GM19240 (cell line): ENCODE results near the gene DMXL2.
"Not testable (repeated sequence)": the region's sequence is repeated elsewhere in the genome, so short reads cannot be mapped to it uniquely, and the experiment has no call there.

Source experiments
- DNase-seq: peaks from one replicate; pipeline ENCODE4 v3.0.0; 2011; ENCODE audit warnings: low spot score; ENCODE audit not compliant: insufficient read length

Gene DMXL2

DNA sequence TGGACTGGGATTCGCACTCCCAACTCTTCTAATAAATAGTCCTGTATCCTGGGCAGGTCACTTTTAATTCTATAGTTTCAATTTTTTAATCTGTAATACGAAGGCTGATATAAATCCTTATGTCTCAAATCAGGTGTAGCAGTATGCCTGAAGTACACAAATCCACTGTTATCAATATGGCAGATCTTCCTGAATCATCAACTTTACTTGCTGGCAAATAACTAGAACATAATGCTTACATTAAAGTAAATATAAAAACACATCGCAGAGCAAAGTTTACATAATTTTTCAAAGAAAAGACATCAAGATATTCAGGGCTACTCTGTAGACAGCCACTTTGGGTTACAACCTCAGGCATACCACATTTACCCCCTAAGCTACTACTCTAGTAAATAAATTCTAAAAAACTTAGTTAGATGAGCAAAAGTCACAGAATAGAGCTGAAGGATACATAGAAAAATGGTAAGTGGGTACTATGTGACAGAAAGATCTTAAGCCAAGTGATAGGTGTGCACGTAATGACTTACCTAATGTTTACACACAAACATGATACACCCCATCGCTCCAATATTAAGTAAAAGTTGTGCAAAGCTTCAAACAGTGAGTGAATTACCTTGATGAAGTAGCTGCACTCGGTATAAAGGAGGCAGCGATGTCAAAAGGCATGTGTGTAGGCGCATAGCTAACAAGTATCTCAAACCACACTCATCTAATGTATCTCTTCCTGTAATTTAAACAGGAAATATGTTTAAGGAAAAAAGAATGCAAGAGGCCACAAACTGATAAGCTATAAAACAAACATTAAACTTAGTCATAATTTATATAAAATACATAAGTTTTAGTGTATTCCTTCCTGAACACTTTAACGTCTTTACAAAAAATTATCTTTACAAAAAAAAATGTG, 127.9 kb downstream of the DMXL2 start:
- no peak for DNase-seq

DNA sequence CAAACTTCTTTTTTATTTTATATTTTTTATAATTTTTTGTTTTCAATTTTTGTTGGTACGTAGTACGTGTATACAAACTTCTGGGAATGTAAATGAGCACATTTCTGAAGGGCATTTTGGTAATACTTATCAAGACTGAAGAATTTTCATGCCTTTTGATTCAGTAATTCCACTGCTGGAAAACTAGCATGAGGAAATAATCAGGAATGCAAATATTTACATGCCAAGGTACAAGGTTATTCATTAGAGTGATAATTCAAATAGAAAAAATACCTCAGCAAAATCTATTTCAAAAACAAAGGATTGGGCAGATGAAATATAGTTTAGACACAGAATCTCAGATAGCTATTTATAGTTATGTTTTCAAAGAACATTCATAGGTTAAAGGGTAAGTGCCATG, 128.7 kb downstream of the DMXL2 start:
- DNase-seq, result no peak

DNA sequence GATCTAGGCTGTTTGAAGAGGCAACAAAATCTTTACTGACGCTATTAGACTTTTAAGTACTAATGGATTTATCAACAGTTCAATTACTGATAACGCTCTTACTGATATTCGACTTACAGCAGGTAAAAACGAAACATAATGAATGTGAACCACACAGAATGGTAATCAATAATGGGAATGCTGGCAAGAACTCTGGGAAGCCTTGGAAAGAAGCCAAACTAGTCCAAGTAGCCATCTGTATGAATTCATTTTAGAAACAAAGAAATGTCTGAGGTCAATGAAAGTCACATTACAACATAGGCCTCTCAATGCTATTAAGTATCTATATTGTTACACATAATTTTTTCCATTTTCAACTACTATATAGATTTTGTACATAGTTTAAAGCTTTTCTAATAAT, 130.0 kb downstream of the DMXL2 start:
- no peak for DNase-seq

DNA sequence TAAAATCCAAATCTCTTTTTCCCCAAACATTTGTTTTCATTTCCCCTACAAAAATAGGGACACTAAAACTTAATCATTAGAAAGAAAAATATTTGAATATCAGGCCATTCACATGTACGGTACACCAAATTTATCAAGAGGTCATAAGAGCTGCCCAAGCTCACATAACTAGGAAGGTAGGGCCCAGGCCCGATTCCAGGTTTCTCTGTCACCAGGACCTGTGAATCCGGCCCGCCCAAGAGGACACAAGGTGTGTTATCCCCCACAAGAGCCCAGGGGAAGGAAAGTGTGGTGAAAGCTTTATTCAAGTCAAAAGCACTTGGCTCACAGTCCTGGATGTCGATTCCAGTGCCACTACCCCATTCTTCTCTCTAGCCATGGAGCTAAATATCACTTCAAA, 130.6 kb downstream of the DMXL2 start:
- no peak for DNase-seq

DNA sequence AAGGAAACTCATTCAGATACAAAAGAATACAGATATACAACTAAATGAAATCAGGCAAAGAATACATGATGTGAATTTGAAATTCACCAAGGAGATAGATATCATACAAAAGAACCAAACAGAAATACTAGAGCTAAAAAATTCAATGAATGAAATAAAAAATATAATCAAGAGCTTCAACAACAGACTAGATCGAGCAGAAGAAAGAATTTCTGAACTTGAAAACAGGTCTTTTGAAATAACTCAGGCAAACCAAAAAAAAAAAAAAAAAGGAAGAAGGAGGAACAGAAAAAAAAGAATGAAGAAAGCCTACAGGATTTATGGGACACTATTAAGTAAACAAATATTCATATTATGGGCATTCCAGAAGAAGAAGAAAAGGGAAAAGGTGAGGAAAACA, 137.8 kb downstream of the DMXL2 start:
- no peak for DNase-seq

DNA sequence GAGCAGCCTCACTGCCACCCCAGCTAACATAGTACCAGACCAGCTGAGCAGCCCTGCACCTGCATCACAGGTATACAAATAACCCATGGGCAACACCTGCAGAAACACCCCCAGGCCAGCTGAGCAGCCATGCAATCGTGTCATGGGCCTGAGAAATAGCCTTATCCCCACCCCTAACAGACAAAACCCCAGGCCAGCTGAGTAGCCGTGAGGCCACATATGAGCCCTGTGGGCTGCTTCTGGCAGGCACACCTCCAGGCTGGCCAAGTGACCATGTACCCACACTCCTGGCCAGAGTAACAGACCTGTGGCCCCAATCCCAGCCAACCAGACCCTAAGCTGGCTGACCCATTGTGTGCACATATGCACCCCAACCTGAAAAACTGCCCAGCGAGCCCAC, 138.6 kb downstream of the DMXL2 start:
- no peak for DNase-seq

DNA sequence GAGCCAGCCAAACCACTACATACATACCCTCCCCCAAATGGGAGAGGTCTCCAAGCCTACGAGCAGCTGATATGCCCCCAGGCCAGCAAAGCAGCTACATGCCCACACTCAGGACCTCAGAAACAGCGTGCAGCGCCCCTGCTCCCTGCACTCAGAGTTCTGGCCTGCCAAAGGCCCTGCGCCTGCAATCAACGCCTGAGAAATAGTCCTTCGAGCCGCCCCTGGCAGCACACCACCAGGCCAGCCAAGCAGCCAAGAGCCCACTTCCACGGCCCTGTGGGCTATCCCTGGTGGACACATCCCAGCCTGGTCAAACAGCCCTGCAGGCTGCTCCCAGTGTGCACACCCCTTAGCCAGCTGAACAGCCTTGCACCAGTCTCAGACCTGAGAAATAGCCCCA, 139.1 kb downstream of the DMXL2 start:
- no peak for DNase-seq

DNA sequence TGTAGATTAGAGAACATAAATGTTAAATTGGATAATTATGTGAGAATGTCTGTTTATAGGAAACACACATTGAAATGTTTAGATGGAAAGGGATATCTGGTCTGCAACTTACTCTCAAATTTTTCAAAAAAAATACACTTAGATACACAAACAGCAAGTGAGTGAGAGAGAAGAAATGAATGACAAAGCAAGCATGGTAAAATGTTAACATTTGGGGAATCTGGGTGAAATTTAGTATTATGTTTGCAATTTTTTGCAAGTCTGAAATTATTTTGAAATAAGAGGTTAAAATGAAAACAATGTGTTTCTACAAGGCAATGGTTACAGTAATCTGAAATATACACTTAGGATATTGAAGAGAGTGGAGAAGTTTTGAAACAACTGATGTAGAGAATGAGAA, 146.8 kb downstream of the DMXL2 start:
- DNase-seq, result no peak

DNA sequence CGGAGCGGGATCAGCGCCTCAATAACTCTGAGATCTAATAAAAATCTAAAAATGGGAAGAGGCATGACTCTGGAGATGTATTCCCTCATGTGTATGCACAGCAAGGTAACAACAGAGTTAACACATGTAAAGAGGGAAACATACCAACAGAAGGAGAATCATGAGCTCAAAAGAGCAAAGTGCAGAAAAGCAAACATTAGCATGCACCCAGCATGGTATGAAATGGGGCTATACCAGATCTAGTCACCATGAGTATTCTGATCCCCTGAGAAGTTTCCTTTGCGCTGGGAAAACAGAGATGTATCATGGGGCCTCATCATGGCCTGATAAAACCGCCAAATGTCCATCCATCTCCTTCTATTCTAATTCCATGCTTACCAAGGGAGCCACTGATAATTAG, 152.1 kb downstream of the DMXL2 start:
- DNase-seq, result no peak

DNA sequence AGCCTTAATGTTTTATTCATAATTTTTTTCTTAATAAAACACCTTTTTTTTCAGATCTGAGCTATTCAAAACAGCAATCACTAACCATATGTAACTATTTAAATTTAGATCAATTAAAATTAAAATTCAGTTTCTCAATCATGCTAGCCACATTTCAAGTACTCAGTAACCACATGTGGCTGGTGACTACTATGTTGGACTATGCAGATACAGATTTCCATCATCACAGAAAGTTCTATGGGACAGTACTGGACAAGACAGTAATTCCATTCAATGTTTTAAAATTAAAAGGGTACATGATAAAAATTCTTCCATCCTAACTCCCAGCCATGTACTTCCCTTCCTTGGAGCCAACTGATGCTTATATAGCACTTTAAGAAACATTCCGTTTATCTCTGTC, 161.8 kb downstream of the DMXL2 start:
- no peak for DNase-seq

DNA sequence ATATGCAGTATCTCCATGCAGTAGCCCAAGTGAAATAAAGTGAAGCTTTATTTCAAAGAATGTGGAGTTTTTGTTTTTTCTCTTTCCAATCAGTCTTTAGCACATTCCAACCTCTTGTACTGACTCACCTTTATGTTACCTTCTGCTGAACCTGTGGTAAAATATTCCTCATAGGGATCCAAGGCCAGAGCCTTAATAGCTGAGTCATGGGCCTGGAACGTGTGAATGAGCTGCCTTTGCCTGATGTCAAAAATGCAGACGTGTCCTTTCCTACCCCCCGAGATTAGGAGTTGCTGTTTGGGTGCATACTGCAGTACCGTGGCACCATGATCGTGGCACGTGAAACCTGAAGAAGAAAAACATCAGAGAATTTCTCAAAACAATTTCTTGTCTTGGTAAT, 172.6 kb downstream of the DMXL2 start:
- DNase-seq, result no peak

DNA sequence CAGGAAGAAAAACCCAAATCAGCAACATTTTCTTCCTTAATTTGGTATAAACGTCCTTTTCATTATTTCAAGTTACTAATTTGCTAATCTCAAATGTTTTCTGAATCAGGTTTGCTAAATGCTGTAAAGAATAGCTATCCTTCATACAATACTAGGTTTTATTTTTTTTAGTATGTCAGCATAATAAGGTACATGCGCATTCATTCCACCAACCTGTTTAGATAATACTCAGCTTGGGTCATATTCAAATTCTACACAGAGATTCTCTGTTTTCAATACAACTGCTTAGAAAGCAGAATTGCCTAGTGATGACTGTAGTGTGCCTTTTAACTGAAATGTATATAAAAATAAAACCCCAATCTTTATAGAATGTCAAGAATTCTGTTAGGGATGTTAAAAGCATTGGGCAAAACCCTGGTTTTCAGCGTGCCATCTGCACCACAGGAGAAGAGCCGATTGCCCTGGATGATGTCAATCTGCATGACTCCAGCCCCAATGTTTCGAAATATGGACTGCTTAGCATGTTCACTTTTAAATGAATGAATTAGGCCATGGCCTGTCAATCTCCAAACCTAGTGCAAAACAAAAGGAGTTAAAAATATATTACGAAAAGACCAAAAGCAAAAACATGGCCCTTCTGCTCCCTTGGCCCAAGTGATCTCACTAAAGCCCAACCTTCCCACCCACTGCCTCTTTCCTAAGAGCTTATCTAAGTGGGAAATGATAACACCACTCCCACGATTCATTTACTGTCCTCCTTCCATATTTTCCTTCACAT, 173.8 kb downstream of the DMXL2 start:
- no peak for DNase-seq

DNA sequence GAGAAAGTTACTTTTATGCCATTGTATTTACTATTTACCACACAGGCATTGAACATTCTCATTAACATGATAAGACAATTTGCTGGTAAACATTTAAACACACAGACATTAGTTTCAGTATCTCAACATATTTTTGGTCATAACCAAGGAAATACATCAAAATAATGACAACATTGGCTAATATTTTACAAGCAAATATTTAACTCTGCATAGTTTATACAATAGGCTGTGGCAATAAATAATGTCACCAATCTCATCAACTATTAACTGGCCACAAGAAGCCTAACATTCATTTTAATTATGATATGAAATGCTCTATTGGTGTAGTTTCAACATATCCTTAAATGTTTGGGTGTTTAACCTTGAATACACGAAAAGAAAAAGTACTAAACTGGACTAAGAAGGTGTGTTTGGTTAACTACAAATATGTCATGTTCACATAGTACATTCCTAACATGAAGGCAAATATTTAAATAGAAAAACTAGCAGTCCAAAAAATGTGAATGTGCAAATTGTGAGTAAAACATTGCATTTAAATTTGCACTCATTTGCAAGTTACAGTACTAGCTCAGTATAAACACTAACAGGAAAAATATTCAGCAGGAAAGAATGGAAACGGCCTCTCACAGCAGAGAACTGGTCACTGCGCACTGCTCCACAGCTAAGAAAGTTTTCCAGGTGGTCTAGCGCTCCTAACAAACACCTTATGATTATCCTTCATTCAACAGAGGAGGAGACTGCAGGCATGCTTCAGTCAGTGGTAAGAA, 174.5 kb downstream of the DMXL2 start:
- DNase-seq, result no peak

DNA sequence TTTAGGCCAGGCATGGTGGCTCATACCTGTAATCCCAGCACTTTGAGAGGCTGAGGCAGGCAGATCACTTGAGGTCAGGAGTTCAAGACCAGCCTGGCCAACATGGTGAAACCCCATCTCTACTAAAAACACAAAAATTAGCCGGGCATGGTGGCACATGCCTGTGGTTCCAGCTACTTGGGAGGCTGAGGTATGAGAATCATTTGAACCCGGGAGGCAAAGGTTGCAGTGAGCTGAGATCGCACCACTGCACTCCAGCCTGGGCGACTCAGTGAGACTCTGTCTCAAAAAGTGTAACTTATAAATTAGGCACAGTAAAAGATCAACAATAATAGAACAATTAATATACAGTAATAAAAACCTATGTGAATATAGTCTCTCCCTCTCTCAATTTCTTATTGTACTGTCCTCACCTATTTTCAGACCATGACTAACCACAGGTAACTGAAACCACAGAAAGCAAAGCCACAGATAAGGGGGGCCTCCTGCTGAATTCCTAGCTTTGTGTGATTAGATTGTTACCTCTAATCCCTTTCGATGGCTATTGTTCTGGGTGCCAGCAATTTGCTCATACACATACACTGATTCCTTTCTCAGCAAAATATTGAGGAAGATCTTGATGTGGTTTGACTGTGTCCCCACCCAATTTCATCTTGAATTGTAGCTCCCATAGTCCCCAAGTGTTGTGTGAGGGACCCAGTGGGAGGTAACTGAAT, 176.4 kb downstream of the DMXL2 start:
- not testable (repeated sequence) for DNase-seq

DNA sequence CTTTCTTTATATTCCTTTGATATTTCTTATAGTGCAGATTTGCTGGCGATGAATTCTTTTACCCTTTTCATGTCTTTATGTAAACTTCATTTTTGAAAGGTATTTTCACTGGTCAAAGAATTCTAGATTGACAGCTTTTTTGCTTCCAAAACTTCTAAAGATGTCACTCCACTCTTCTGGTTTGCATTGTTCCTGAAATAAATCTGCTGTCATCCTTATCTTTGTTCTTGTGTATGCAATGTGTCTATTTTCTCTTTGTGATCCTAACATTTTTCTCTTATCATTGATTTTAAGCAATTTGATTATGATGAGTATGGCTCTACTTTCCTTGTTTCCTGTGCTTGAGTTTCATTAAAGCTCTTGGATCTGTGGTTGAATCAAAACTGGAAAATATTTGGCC, 177.8 kb downstream of the DMXL2 start:
- DNase-seq, result no peak

DNA sequence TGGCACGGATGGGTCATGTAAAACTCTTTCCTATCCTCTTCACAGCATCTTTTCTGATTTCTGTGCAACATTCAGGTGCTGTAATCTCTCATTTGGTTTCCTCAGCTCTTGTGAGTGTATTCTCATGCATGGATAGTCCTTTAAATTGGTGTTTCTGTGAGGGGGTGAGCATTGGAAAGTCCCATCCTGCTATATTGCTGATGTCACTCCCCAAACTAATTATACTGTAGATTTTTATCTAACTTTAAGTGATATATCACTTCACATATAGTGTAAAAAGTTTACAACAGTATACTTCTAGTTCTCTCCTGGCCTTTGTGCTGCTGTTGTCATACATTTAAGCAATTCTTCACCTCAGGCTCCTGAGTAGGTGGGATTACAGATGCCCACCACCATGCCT, 178.5 kb downstream of the DMXL2 start:
- no peak for DNase-seq

DNA sequence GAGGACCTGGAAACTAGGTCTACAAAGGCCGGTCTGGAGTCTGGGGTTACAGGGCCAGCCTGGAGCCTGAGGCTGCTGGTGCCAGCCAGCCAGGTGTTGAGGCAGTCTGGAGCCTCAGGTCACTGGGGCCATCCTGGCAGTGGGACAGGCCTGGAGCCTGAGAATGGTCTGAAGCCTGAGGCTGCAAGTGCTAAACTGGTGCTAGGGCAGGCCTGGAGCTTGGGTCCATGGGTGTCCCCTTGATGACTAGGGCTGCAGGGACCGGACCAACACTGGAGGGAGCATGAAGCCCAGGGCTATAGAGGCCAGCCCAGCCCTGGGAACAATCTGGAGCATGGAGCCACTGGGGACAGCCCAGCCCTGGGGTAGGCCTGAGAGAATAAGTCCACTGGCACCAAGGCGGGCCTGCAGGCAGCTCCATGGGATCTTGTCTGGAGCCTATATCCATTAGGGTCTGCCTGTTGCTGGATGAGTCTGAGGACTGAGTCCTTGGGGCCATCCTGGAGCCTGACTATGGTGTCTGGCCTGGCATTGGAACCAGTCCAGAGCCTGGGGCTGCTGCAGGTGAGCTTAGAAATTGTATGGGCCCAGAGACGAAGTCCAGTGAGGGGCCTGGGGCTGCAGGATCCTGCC, 179.2 kb downstream of the DMXL2 start:
- no peak for DNase-seq

DNA sequence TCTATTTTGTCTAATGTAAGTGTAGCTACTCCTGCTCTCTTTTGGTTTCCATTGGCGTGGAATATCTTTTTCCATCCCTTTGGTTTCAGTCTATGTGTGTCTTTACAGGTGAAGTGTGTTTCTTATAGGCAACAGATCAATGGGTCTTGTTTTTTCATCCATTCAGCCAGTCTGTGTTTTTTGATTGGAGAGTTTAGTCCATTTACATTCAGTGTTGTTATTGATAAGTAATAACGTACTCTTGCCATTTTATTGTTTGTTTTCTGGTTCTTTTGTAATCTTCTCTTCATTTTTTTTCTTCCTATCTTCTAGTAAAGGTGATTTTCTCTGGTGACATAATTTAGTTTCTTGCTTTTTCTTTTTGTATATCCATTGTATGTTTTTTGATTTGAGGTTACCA, 184.0 kb downstream of the DMXL2 start:
- no peak for DNase-seq

DNA sequence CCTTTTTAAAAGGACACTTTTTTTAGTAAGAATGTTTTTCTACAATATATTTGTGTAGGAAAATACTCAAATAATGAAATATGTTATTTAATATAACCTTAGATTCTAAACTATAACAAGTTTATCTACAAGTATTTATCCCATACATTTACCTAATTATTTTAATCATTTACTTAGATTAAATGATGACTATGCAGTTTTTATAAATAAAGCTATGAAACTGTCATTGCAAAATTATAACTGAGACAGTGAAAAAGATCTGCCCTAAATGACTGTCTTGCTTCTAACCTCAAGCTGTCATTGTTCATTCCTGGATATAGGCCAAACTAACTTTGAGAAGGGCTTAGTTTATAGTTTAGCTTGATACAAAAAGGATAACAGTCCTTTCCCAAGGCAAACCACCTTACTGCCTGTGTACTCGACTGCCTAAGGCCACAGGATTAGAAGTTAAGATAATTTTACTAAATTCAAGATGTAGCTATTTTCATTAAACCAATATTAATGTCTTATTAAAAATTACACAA, 197.0 kb downstream of the DMXL2 start:
- DNase-seq, result no peak

DNA sequence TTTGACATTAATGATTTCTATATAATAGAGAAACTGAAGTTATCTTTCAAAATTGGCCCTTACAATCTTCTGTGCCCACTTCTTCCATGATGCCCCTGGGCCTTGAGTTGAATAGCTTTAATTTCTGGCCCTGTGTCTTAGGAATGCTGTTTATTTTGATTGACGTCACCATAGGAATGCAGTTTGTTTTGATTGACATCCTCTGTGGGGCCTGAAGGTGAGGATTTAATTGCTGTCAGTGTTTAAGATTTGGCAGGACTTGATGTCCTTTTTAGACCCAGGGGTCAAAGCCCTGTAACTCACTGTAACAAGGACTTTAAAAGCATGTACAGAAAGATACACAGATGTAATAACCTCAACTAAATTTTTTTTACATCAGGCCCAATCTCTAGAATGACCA, 197.8 kb downstream of the DMXL2 start:
- no peak for DNase-seq

DNA sequence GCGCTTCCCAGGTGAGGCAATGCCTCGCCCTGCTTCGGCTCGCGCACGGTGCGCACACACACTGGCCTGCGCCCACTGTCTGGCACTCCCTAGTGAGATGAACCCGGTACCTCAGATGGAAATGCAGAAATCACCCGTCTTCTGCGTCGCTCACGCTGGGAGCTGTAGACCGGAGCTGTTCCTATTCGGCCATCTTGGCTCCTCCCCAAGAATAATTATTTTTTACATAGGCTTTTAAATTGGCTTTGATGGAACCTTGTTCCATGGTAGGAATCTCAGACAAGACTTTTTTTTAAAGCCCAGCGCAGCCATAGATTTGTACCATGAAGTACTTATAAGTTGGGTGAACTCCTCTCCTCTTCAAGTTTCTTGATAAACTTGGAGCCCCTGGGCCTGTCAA, 199.5 kb downstream of the DMXL2 start:
- not testable (repeated sequence) for DNase-seq
